Smooth muscle cell (in vitro differentiated cells): Measurements from ENCODE around the gene POLR3G. TPM values are rescaled to one million over a fixed set of nuclear protein-coding genes. Genes with fewer than 3 reads are reported as not detected.

Source experiments
- DNase-seq: peaks from one replicate; lab custom pipeline; 2025; ENCODE audit not compliant: unreplicated experiment; lab: John Stamatoyannopoulos, UW
- H2AFZ ChIP-seq: fragments of 200-600 bp; sonication (generic); 2 replicates; pipeline ENCODE4 v1.6.0; 2016; ENCODE audit warnings: antibody characterized with exemption, low read depth, mild to moderate bottlenecking
- H3F3A ChIP-seq: fragments of 200-600 bp; sonication (generic); 2 replicates; pipeline ENCODE4 v1.6.0; 2017; ENCODE audit warnings: antibody characterized with exemption, low read depth
- H3K27ac ChIP-seq: fragments of 200-600 bp; sonication (generic); 2 replicates; pipeline ENCODE4 v1.5.1; 2016; ENCODE audit warnings: low read depth, mild to moderate bottlenecking
- H3K27me3 ChIP-seq: fragments of 200-600 bp; sonication (generic); 2 replicates; pipeline ENCODE4 v1.6.1; 2016; ENCODE audit warnings: low read depth, mild to moderate bottlenecking
- H3K36me3 ChIP-seq: fragments of 200-600 bp; sonication (generic); 2 replicates; pipeline ENCODE4 v1.5.1; 2016; ENCODE audit warnings: low read depth
- H3K4me1 ChIP-seq: fragments of 200-600 bp; sonication (generic); 2 replicates; pipeline ENCODE4 v1.5.1; 2016; ENCODE audit warnings: low read depth
- H3K4me2 ChIP-seq: fragments of 200-600 bp; sonication (generic); 2 replicates; pipeline ENCODE4 v1.6.0; 2016; ENCODE audit warnings: mild to moderate bottlenecking
- H3K4me3 ChIP-seq: fragments of 200-600 bp; sonication (generic); 2 replicates; pipeline ENCODE4 v1.5.1; 2016; ENCODE audit warnings: mild to moderate bottlenecking
- H3K79me2 ChIP-seq: fragments of 200-600 bp; sonication (generic); 2 replicates; pipeline ENCODE4 v1.6.0; 2016; ENCODE audit warnings: low read depth, mild to moderate bottlenecking
- H3K9ac ChIP-seq: fragments of 200-600 bp; sonication (generic); 2 replicates; pipeline ENCODE4 v1.6.0; 2016; ENCODE audit warnings: low read depth
- H3K9me3 ChIP-seq: fragments of 200-600 bp; sonication (generic); replicated peaks from 2 replicates; pipeline ENCODE4 v1.5.1; 2016; ENCODE audit warnings: low read depth
- H4K20me1 ChIP-seq: fragments of 200-600 bp; sonication (generic); 2 replicates; pipeline ENCODE4 v1.6.0; 2016; ENCODE audit warnings: low read depth
- CTCF ChIP-seq: fragments of 200-600 bp; sonication (generic); IDR thresholded peaks from 2 replicates; pipeline ENCODE4 v1.5.1; 2017; ENCODE audit warnings: borderline replicate concordance, mild to moderate bottlenecking, antibody characterized with exemption; ENCODE audit not compliant: insufficient read depth, poor library complexity, severe bottlenecking
- WGBS: methylation state at CpG from one replicate; pipeline ENCODE4 v1.1.7; 2016; ENCODE audit warnings: low lambda C conversion rate; 5-methylcytosine and 5-hydroxymethylcytosine counted together
- polyA plus RNA-seq: library from polyadenylated mRNA; unstranded; fragments of >200 nt; fragmentation: Nextera tagmentation; extraction: Ambion mirVana; gene quantifications from 2 replicates; pipeline ENCODE4 v1.2.1, GENCODE V29; 2016
- total RNA-seq: library from RNA; depleted of rRNA; stranded (reverse); fragments of >200 nt; gene quantifications from 2 replicates; pipeline ENCODE4 v1.2.3, GENCODE V29; 2014

The POLR3G gene
- total and polyA plus RNA-seq, 2 experiments from 2014 or later: 1.6 to 2.3 TPM

- no peak overlapping the region for H3K4me3 ChIP-seq
- H4K20me1 ChIP-seq: no peaks in the 10 kb centered on the region
- no peak for DNase-seq
- H3K9ac ChIP-seq: no peak overlapping the region
- H3K27ac ChIP-seq: no peak overlapping the region
- TF ChIP-seq CTCF: no peak
- H3K4me1 ChIP-seq: peaks cover 39% of the 10 kb centered on the region
- H3K27me3 ChIP-seq: peaks cover 47% of the 10 kb centered on the region
- H3K36me3 ChIP-seq: no peaks in the 10 kb centered on the region
- no peak overlapping the region for H2AFZ ChIP-seq
- no peaks in the 10 kb centered on the region for H3F3A ChIP-seq
- no peaks in the 10 kb centered on the region for H3K9me3 ChIP-seq
- no peak overlapping the region for H3K4me2 ChIP-seq
- no peaks in the 10 kb centered on the region for H3K79me2 ChIP-seq
- 66% methylated on average over 1 of the region's 1 CpG for WGBS
Measured at GRCh38 chr5:90561766-90562165, 87.1 kb downstream of the POLR3G start.

- Histone ChIP-seq H3K27ac (no peak overlapping the region), H3K79me2 (no peaks in the 10 kb centered on the region), H3K9ac (no peak overlapping the region), H2AFZ (no peak overlapping the region), H3K4me1 (peaks cover 37% of the 10 kb centered on the region), H3K27me3 (peaks cover 41% of the 10 kb centered on the region), H3K9me3 (no peaks in the 10 kb centered on the region), H3K36me3 (no peaks in the 10 kb centered on the region), H3F3A (no peaks in the 10 kb centered on the region), H3K4me2 (no peak overlapping the region), H4K20me1 (no peaks in the 10 kb centered on the region), H3K4me3 (no peak overlapping the region)
- no peak for TF ChIP-seq CTCF
- 74% methylated on average over 5 of the region's 5 CpGs for WGBS
- no peak for DNase-seq
Measured at GRCh38 chr5:90562341-90562740, 87.7 kb downstream of the POLR3G start.

- Histone ChIP-seq H2AFZ (no peak overlapping the region), H3K36me3 (no peaks in the 10 kb centered on the region), H3K4me1 (peaks cover 30% of the 10 kb centered on the region), H3K9ac (no peak overlapping the region), H3K4me2 (no peak overlapping the region), H3K9me3 (no peaks in the 10 kb centered on the region), H3K79me2 (no peaks in the 10 kb centered on the region), H3F3A (no peaks in the 10 kb centered on the region), H3K27me3 (peaks cover 33% of the 10 kb centered on the region), H4K20me1 (no peaks in the 10 kb centered on the region), H3K27ac (no peak overlapping the region), H3K4me3 (no peak overlapping the region)
- DNase-seq: no peak
- TF ChIP-seq CTCF: no peak
- 12% methylated on average over 1 of the region's 1 CpG for WGBS
Measured at GRCh38 chr5:90563108-90563507, 88.4 kb downstream of the POLR3G start.

Other genes starting within 250 kb of the POLR3G start
- 32.0 and 36.7 TPM in 2 replicates for gene CETN3, start 65.1 kb upstream of the POLR3G start, total RNA-seq
- gene CETN3, start 65.1 kb upstream of the POLR3G start, polyA plus RNA-seq: 28.7 and 31.6 TPM in 2 replicates
- gene MBLAC2, start 93 bp upstream of the POLR3G start, total RNA-seq: 3.7 and 3.8 TPM in 2 replicates
- gene MBLAC2, start 93 bp upstream of the POLR3G start, polyA plus RNA-seq: 1.8 and 1.9 TPM in 2 replicates
- gene LYSMD3, start 54.7 kb downstream of the POLR3G start, total RNA-seq: 52.5 and 53.0 TPM in 2 replicates
- 14.3 and 15.1 TPM in 2 replicates for gene LYSMD3, start 54.7 kb downstream of the POLR3G start, polyA plus RNA-seq
- gene ADGRV1, start 83.9 kb downstream of the POLR3G start, total RNA-seq: 17.7 and 18.3 TPM in 2 replicates
- gene ADGRV1, start 83.9 kb downstream of the POLR3G start, polyA plus RNA-seq: 16.8 and 24.5 TPM in 2 replicates